ENCODE measurements around the gene CD36.

DNA sequence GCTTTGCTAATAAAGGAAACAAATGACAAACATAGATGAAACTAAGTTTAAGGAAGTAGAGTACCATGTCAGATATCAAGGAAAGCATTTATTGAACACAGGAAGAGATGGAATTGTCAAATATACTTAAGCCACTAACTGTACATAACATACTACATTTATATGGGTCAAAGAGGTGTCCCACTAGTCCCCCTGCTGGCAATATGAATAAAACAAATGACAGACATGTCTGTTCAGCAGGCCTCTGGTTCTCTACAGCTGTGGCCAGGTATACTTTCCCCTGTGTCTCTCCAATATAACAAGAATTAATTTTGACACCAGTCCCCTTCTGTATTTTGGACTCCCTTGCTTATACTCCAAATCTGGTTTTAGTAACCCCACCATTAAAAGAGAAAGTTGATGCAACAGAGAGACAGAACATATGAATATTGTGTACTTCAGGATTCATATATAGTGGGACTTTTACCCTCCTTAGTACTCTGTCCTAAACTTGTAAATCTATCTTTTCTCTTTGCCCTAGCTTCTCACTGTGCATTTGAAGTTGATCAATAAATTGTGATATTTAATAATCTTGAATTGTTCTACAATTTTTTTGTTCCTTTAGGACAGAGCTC is 42.9 kb downstream of the CD36 start:
- TF ChIP-seq EZH2 (IDR thresholded peaks at IDR 0.05; ENCODE audit: insufficient read depth, poor library complexity, severe bottlenecking) (no peak), EZH2phosphoT487 (IDR thresholded peaks at IDR 0.05; ENCODE audit: insufficient read depth, low read depth) (no peak)

Data from GM23248 (cell line).